ENCODE data around the gene STPG3. TPM values are rescaled to one million over a fixed set of nuclear protein-coding genes. Genes with fewer than 3 reads are reported as not detected.
A peak's percentile ranks its signal among the peaks of the same experiment; 100 is the strongest.

Gene STPG3
- total and polyA plus RNA-seq, 9 of the 15 experiments (the other 6 are each of a cell fraction or from before 2014, with no cell fraction given): not detected

DNA sequence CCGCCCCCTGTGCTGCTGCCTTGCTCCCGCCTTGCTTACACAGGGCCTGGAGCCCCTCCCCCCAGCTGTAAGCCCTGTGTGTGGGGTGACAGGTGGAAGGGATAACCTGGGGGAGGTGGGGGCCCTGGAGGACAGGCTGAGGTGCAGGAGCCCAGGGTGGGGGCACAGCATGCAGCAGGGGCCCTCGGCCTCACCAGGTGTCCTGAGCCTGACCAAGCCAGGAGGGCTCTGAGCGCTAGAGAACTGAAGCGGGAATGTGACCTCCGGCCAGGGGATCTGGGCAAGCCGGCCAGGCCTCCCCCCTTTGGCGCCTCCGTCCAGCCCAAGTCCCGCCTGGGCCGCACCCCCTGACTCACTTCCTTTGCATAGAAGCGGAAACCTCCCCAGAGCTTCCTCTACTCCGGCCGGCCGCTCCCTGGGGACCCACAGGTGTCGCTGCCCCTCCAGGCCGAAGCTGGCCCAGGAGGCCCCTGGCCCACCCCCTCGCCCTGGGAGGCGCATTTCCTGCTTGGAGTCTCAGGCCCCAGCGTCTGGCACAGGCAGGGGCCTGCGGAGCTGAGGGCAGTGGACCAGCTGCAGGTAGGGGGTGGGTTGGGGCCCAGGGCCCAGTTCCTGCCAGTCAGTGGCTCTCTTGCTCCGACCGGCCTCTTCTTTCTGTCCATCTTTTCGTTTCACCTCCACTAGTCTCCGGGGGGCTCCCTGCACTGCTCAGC, 26.4 kb downstream of the STPG3 start, which contains the start of gene TOR4A (continued):
- TF ChIP-seq, protein P1, sequence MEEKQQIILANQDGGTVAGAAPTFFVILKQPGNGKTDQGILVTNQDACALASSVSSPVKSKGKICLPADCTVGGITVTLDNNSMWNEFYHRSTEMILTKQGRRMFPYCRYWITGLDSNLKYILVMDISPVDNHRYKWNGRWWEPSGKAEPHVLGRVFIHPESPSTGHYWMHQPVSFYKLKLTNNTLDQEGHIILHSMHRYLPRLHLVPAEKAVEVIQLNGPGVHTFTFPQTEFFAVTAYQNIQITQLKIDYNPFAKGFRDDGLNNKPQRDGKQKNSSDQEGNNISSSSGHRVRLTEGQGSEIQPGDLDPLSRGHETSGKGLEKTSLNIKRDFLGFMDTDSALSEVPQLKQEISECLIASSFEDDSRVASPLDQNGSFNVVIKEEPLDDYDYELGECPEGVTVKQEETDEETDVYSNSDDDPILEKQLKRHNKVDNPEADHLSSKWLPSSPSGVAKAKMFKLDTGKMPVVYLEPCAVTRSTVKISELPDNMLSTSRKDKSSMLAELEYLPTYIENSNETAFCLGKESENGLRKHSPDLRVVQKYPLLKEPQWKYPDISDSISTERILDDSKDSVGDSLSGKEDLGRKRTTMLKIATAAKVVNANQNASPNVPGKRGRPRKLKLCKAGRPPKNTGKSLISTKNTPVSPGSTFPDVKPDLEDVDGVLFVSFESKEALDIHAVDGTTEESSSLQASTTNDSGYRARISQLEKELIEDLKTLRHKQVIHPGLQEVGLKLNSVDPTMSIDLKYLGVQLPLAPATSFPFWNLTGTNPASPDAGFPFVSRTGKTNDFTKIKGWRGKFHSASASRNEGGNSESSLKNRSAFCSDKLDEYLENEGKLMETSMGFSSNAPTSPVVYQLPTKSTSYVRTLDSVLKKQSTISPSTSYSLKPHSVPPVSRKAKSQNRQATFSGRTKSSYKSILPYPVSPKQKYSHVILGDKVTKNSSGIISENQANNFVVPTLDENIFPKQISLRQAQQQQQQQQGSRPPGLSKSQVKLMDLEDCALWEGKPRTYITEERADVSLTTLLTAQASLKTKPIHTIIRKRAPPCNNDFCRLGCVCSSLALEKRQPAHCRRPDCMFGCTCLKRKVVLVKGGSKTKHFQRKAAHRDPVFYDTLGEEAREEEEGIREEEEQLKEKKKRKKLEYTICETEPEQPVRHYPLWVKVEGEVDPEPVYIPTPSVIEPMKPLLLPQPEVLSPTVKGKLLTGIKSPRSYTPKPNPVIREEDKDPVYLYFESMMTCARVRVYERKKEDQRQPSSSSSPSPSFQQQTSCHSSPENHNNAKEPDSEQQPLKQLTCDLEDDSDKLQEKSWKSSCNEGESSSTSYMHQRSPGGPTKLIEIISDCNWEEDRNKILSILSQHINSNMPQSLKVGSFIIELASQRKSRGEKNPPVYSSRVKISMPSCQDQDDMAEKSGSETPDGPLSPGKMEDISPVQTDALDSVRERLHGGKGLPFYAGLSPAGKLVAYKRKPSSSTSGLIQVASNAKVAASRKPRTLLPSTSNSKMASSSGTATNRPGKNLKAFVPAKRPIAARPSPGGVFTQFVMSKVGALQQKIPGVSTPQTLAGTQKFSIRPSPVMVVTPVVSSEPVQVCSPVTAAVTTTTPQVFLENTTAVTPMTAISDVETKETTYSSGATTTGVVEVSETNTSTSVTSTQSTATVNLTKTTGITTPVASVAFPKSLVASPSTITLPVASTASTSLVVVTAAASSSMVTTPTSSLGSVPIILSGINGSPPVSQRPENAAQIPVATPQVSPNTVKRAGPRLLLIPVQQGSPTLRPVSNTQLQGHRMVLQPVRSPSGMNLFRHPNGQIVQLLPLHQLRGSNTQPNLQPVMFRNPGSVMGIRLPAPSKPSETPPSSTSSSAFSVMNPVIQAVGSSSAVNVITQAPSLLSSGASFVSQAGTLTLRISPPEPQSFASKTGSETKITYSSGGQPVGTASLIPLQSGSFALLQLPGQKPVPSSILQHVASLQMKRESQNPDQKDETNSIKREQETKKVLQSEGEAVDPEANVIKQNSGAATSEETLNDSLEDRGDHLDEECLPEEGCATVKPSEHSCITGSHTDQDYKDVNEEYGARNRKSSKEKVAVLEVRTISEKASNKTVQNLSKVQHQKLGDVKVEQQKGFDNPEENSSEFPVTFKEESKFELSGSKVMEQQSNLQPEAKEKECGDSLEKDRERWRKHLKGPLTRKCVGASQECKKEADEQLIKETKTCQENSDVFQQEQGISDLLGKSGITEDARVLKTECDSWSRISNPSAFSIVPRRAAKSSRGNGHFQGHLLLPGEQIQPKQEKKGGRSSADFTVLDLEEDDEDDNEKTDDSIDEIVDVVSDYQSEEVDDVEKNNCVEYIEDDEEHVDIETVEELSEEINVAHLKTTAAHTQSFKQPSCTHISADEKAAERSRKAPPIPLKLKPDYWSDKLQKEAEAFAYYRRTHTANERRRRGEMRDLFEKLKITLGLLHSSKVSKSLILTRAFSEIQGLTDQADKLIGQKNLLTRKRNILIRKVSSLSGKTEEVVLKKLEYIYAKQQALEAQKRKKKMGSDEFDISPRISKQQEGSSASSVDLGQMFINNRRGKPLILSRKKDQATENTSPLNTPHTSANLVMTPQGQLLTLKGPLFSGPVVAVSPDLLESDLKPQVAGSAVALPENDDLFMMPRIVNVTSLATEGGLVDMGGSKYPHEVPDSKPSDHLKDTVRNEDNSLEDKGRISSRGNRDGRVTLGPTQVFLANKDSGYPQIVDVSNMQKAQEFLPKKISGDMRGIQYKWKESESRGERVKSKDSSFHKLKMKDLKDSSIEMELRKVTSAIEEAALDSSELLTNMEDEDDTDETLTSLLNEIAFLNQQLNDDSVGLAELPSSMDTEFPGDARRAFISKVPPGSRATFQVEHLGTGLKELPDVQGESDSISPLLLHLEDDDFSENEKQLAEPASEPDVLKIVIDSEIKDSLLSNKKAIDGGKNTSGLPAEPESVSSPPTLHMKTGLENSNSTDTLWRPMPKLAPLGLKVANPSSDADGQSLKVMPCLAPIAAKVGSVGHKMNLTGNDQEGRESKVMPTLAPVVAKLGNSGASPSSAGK (IDR thresholded peaks at IDR 0.05): no peak; the same call in 1 of the 2 replicates
- TF ChIP-seq CHD2 (IDR thresholded peaks at IDR 0.05; ENCODE audit: low read depth, low read length) (peak; percentile 11), CBX2 (IDR thresholded peaks at IDR 0.05; ENCODE audit: insufficient read depth, low read length, poor library complexity, severe bottlenecking) (no peak), ZBTB33 (CRISPR knock-in tag; IDR thresholded peaks at IDR 0.05) (peak; percentile 32; the same call in 1 of the 2 replicates), ZNF57 (CRISPR knock-in tag; IDR thresholded peaks at IDR 0.05) (no peak), MBD2 (IDR thresholded peaks at IDR 0.05; ENCODE audit: borderline replicate concordance, low read depth) (peak; percentile 56), RBBP5 (IDR thresholded peaks at IDR 0.05; ENCODE audit: borderline replicate concordance, insufficient read depth, low read length, poor library complexity, severe bottlenecking) (peak; percentile 19), GABPA (tag; conservative IDR thresholded peaks at IDR 0.05; ENCODE audit: low read depth) (peak; percentile 89), PRMT5 (CRISPR knock-in tag; IDR thresholded peaks at IDR 0.05) (no peak), KAT8 (IDR thresholded peaks at IDR 0.05; ENCODE audit: low read depth) (no peak), CBX5 (IDR thresholded peaks at IDR 0.05; ENCODE audit: borderline replicate concordance, low read depth) (peak; percentile 9; the same call in 1 of the 2 replicates), POLR2AphosphoS5 (IDR thresholded peaks at IDR 0.05; ENCODE audit: control insufficient read depth, insufficient read depth, low read depth, low read length) (peak; percentile 47; the same call in 1 of the 2 replicates)
- TF ChIP-seq, protein P2, sequence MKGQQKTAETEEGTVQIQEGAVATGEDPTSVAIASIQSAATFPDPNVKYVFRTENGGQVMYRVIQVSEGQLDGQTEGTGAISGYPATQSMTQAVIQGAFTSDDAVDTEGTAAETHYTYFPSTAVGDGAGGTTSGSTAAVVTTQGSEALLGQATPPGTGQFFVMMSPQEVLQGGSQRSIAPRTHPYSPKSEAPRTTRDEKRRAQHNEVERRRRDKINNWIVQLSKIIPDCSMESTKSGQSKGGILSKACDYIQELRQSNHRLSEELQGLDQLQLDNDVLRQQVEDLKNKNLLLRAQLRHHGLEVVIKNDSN (CRISPR knock-in tag; IDR thresholded peaks at IDR 0.05): peak; percentile 14; the same call in 1 of the 2 replicates
